Measurements from ENCODE around the gene C1orf87. TPM values are rescaled to one million over a fixed set of nuclear protein-coding genes. Genes with fewer than 3 reads are reported as not detected.
"Not testable (repeated sequence)": the region's sequence is repeated elsewhere in the genome, so short reads cannot be mapped to it uniquely, and the experiment has no call there.

C1orf87 gene
- total RNA-seq, 1 experiment from 2014 or later: not detected

GRCh38 chr1:59994302-59995198, 79.0 kb downstream of the C1orf87 start:
- peak; percentile 11 for DNase-seq (ENCODE audit: low read depth)

DNA sequence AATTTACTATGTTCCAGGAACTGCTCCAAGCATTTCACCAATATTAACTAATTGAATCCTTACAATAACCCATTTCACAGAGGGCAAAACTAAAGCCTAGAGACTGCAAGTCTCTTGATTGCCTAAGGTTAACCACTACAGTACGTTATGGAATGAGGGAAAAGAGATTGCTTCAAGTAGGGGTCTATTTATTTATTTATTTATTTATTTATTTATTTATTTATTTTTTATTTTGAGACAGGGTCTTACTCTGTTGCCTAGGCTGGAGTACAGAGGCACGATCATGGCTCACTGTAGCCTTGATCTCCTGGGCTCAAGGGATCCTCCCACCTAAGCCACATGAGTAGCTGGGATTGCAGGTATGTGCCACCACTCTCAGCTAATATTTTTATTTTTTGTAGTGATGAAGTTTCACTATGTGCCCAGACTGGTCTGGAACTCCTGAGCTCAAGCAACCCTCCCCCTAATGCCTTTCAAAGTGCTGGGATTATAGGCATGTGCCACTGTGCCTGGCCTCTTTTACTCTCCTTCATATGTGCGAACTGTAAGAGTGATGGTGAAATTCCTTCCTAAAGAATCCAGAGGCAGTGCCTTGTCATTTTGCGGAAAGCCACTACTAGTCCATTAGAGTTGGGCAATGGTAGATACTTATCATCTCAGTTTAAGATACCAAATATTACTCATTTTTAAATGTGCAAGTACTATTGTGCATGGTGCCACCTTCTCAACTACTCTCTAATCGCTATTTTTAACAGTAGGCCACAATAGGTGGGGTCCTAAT, 81.3 kb downstream of the C1orf87 start:
- no peak for DNase-seq (ENCODE audit: low read depth)

GRCh38 chr1:59990470-59990869, 83.1 kb downstream of the C1orf87 start:
- DNase-seq (ENCODE audit: low read depth): no peak

GRCh38 chr1:59986516-59987310, 86.9 kb downstream of the C1orf87 start:
- no peak for DNase-seq (ENCODE audit: low read depth)

DNA sequence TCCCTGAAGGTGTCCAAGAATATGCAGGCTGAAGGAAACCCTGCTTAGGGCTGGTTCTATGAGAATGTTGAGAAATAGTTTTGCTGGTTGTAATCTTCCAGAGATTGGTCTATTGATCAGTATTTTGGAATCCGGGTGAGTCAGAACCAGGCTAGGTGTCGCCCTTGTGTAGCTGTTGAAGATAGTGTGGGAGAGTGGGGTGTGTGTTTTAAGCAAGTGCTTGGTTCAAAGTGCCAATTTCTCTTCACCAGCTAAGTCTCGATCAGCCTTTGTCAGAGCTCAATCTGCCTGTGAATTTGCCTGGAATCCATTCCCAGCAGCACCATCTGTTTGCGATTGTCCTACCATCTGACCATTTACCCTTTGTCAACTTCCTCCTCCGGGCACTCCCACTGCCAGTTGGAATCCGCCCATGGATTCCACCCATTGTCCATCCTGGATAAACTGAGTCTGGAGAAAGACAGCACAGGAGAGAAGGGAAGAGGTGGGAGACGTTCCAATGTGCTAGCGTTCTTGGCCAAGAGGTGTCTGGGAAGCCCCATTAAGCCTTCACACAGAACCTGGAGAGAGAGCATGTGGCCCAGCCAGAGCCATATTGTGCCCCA, 87.6 kb downstream of the C1orf87 start:
- DNase-seq (ENCODE audit: low read depth): no peak

DNA sequence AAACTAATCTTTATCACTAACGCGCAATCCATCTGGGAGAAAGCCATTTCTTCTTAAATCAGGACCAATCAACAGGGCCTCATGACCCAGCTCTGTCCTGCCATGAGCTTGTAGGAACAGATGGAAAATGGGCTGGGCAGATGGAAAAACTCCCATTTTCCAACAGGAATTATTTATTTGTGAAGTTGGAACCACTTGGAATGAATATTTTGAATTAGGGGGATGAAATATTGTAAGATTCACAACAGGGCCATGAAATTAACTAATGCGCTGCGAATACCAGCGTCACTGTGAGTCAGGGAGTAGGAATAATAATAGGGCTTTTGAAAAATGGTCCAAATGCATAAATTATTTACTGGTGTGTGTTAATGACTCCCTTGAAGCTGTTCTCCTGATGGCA, 93.9 kb downstream of the C1orf87 start:
- DNase-seq (ENCODE audit: low read depth): no peak

GRCh38 chr1:59978511-59978910, 95.1 kb downstream of the C1orf87 start:
- no peak for DNase-seq (ENCODE audit: low read depth)

DNA sequence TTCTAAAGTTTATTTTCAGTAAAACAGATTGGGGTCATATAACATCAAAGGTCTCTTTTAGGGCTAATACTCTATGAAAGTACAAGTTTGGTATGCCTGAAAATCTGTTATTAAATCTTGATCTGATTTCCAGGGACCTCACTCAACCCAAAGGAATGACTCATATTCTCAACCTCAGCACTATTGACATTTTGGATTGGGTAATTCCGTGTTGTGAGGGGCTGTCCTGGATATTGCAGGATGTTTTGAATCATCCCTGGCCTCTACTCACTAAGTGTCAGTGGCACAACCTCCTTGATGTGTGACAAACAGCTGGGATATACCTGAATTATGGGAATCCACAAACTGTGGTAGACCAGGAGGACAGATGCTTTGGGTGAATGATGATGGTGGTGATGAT, 95.5 kb downstream of the C1orf87 start:
- no peak for DNase-seq (ENCODE audit: low read depth)

- DNase-seq (ENCODE audit: low read depth): no peak
Observed at GRCh38 chr1:59977075-59977410, 96.5 kb downstream of the C1orf87 start.

GRCh38 chr1:59976194-59977074, 97.1 kb downstream of the C1orf87 start:
- peak; percentile 38 for DNase-seq (ENCODE audit: low read depth)

DNA sequence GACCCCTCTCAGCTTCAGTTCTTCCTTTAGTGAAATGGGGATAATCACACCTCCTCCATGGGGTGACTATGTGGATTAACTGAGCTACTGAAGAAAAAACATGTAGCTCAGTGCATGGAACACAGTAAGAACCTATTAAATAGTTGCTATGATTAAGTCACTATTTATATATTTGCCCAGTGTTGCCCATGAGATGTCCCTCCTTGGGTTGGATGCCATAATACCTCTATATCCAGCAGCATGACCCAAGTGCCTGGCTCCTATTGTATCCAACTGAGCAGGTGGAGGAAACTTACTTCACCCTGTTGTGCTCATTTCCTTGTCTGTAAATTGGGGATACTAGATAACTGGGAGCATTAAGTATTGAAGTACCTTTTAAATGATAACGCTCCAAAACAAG, 99.9 kb downstream of the C1orf87 start:
- DNase-seq (ENCODE audit: low read depth): no peak

GRCh38 chr1:59972216-59972927, 101.2 kb downstream of the C1orf87 start:
- DNase-seq (ENCODE audit: low read depth): no peak

DNA sequence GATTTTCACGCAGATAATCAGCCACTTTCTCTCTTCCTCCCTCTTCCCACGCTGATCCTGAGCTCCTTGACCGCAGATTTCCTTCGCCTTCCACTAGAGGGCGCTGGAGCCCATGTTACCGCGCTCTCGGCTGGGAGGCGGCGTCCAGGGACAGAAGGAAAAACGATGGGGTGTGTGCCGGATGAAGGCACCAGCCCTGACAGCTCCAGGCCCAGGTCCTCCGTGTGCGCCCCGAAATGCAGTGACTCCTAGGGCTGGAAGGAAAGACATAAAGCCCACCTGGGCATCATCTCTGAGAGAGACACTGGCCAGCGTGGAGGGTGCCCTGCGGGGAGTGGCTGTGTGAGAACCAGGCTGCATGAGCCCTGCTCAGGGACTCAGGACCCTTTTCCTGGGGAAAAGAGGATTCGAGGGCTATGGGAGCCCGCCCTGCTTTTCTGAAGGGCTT, 102.1 kb downstream of the C1orf87 start:
- peak; percentile 49 for DNase-seq (ENCODE audit: low read depth)

DNA sequence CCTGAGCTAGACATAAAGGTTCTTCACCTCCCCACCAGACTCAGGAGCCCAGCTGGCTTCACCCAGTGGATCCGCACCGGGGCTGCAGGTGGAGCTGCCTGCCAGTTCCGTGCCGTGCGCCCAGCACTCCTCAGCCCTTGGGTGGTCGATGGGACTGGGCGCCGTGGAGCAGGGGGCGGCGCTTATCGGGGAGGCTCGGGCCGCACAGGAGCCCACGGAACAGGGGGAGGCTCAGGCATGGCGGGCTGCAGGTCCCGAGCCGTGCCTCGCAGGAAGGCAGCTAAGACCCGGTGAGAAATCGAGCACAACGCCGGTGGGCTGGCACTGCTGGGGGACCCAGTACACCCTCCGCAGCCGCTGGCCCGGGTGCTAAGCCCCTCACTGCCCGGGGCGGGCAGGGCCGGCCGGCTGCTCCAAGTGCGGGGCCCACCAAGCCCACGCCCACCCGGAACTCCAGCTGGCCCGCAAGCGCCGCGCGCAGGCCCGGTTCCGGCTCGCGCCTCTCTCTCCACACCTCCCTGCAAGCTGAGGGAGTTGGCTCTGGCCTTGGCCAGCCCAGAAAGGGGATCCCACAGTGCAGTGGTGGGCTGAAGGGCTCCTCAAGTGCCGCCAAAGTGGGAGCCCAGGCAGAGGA, 103.9 kb downstream of the C1orf87 start:
- not testable (repeated sequence) for DNase-seq (ENCODE audit: low read depth)

- DNase-seq (ENCODE audit: low read depth): not testable (repeated sequence)
Observed at GRCh38 chr1:59968746-59969145, 104.8 kb downstream of the C1orf87 start.

- no peak for DNase-seq (ENCODE audit: low read depth)
Observed at GRCh38 chr1:59967780-59968179, 105.8 kb downstream of the C1orf87 start.

DNA sequence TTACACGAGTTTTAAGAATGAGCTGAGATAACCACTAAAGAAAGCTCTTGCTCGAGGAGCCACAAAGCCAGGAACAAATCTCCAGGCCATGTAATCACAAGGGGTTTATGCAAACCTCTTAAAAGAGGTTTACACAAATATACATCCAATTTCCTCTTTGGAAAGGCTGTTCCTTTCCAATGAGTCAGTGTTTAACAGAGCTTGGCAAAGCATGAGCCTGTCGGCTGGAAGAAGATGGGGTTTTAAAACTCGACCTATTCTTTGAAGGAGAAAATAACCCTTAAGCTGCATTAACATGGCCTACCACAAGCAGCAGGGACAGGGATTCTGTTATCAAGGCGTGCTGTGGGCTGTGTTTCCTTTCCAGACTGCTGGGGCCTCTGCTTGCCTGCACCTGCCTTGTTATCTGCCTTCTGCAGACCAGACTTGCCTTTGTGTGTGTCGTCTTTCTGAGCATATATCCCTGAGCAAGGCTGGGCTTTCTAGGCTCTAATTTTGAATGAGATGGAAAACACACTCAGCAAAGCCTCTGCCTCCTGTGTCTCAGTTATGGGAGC, 106.4 kb downstream of the C1orf87 start:
- no peak for DNase-seq (ENCODE audit: low read depth)

- no peak for DNase-seq (ENCODE audit: low read depth)
Observed at GRCh38 chr1:59952065-59952464, 121.5 kb downstream of the C1orf87 start.

- DNase-seq (ENCODE audit: low read depth): no peak
Observed at GRCh38 chr1:59949648-59950047, 123.9 kb downstream of the C1orf87 start.

Data from RPMI7951 (cell line).